Measurements from ENCODE around the gene ELP5.
A peak's percentile ranks its signal among the peaks of the same experiment; 100 is the strongest.

Gene ELP5

GRCh38 chr17:7252176-7253043 is at the start of gene ELP5:
Gene ELP5, plus strand, starts transcription at chr17:7252215. Its CDS starts 336 bp downstream, at chr17:7252551.
- peak; percentile 88 for DNase-seq (ENCODE audit: low spot score)

GRCh38 chr17:7203391-7203790 is 48.6 kb upstream of the ELP5 start:
- DNase-seq (ENCODE audit: low spot score), result no peak

DNA sequence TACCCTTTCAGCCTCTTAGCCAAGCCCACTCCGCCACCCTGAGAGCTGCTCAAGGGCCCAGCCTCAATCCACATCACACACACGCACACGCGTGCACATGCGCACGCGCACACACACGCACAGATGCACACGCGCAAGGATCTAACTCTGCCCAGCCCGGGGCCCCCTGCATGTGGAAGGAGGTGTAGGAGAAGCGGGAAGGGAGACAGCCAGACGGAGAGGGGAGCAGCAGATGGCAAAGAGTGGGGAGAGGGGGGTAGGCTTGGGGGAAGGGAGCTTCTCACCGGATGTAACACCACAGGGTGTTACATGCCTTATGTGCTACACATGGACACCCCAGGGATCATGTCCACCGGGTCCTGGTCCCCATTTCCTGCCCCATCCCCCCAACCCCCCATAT is 47.7 kb upstream of the ELP5 start:
- DNase-seq (ENCODE audit: low spot score), result no peak

GRCh38 chr17:7204828-7205461 is 47.1 kb upstream of the ELP5 start:
- peak; percentile 98 for DNase-seq (ENCODE audit: low spot score)

GRCh38 chr17:7205561-7205960 is 46.5 kb upstream of the ELP5 start:
- DNase-seq (ENCODE audit: low spot score), result no peak

DNA sequence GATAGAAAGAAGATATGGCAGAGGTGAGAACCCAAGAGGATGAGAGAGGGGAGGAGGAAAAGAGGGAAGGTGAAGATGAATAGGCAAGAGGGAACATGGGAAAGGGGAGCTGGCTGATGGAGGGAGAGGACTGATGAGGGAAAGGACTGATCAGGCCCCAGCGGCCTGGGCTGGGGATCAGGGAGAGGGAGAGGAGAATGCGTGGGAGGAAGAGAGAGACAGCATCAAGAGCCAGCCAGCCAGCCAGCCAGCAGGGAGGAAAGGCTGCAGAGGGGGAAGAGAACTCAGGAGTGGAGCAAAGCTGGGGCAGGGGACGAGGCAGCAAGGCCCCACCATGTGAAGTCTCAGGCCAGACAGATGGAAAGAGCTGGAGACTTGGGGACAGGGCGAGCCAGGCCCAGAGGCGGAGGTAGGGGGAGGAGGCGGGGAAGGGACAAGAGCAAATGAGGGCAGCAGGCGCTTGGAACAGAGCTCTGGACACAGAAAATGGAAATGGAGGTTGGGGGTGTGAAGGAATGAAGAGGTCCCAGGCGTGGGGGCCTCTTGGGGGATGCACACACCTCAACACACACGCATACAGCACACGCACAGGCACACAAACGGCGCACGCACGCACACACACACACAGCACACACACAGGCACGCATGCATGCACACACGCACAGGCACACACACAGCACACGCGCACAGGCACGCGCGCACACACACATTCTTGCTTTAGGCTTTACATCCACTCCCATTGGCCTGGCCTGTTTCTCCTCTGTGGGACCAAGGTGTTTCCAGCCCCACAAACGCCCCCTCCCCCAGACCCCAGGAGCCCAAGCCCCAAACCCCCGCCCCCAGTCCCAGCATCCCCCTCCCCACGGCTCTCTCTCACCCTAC is 44.7 kb upstream of the ELP5 start:
- no peak for DNase-seq (ENCODE audit: low spot score)

DNA sequence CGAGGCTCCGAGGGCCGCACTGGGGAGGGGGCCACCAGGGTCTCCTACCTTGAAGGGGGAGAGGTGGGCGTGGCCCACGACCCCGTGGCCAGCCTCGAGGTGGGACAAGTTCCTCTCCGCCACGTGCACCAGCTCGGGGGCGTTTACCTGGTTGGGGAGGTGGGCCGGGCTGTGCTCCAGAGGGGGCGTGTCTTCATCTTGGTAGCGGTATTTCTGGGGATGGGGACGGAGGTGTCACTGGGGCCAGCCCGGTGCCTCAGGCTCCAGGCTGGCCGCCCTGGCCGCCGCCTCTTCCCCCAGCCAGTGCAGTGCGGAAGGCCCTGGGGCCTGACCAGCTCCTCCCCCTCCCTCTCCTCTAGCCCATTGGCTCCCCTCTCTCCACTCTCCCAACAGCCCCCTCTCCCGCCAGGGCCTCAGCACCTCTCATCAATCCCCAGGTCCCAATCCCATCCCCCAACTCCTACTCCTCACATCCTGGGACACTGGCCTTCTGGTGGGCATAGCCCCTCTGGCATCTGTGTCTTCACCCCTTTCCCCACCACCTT is 43.9 kb upstream of the ELP5 start:
- no peak for DNase-seq (ENCODE audit: low spot score)

DNA sequence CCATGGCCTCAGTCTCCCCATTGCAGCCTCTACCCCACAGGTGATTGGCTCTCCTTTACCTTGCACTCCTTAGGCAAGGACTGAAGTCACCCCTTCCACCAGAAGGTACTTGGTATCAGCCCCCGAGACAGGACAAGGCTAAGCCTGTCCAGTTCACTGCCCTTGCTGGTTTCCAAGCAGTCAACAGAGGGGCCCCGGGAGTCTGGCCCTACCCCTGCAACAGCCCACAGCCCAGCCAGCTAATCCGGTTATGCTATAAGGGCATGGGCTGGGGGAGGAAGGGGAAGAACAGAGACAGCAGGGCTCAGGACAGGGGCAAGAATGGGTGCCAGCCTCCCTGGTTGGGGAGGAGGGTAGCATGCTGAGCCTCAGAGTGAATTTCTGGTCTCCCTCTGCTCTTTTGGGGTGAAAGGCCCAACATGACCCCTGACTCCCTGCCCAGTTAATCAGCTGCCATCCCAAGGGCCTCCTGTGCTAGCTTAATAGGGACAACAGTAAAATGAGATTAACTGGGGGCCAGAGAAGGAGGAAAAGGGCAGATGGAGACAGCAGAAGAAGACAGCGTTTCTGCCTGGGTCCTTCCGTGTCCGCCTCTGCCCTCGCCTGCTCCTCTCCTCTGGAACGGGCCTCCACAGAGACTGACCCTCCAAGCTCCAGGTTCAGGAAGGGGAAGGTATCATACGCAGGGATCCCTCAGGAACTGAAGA is 43.1 kb upstream of the ELP5 start:
- DNase-seq (ENCODE audit: low spot score), result no peak

DNA sequence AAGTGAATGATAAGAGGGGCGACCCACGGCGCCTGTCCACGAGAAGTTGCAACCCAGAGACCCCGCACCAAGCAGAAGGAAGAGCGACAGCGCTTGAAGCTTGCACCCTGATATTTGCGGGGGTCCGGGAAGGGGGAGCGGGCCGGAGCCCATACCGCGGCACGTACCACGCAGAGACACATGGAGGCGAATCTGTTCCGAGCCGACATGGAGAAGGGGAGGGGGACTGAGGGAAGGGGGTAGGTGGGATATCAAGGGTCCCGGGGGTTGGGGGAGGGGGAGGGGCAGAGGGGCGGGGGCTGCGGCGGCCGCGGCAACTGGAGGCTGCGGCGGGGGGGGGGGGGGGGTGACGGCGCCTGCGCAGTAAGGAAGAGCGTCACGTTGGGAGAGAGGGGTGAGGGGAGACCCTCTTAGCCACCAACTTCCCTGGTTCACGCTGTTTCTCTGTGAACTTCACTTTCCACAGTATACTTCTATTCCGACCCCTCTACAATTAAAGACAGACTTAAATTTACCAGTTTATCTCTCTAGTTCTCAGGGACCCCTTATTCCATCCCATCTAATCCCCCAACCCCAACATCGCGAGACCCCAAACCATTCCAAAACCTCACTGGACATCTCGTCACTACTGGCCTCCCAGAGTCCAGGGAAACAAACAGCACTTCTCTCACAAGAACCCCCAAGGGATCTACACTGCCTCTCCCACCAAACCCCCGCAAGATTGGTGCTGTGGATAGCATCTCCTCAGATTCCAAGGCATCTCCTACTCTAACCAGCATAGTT is 40.3 kb upstream of the ELP5 start:
- no peak for DNase-seq (ENCODE audit: low spot score)

- DNase-seq (ENCODE audit: low spot score), result peak; percentile 87
These were observed 38.1 kb upstream of the ELP5 start for GRCh38 chr17:7213895-7214299.

GRCh38 chr17:7214300-7215135 is 37.5 kb upstream of the ELP5 start:
- peak; percentile 100 for DNase-seq (ENCODE audit: low spot score)

DNA sequence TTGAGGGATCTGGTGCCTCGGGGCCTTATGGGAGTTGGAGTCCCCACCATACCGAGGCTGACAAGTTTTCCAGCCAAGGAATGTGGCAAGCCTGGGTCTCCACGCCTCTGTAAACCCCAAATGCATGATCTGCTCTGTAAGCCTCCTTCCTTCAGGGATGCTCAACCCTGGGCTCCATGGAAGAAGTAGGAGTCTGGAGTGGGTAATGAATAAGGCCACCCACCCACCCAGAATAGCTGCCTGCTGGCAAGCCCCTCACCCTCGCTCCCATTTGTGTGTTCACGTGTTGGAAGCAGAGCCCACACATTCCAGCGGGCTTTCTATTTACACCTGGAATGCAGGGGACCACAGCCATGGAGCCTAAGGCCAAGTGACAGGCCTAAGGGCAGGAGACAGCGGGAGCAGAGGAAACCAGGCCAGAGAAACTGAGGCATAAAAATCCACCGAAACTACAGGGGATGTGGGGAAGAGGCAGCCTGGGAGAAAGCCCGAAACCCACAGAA is 36.8 kb upstream of the ELP5 start:
- DNase-seq (ENCODE audit: low spot score), result no peak

- no peak for DNase-seq (ENCODE audit: low spot score)
These were observed 36.3 kb upstream of the ELP5 start for GRCh38 chr17:7215652-7216180.

- DNase-seq (ENCODE audit: low spot score), result no peak
These were observed 35.5 kb upstream of the ELP5 start for GRCh38 chr17:7216242-7217112.

DNA sequence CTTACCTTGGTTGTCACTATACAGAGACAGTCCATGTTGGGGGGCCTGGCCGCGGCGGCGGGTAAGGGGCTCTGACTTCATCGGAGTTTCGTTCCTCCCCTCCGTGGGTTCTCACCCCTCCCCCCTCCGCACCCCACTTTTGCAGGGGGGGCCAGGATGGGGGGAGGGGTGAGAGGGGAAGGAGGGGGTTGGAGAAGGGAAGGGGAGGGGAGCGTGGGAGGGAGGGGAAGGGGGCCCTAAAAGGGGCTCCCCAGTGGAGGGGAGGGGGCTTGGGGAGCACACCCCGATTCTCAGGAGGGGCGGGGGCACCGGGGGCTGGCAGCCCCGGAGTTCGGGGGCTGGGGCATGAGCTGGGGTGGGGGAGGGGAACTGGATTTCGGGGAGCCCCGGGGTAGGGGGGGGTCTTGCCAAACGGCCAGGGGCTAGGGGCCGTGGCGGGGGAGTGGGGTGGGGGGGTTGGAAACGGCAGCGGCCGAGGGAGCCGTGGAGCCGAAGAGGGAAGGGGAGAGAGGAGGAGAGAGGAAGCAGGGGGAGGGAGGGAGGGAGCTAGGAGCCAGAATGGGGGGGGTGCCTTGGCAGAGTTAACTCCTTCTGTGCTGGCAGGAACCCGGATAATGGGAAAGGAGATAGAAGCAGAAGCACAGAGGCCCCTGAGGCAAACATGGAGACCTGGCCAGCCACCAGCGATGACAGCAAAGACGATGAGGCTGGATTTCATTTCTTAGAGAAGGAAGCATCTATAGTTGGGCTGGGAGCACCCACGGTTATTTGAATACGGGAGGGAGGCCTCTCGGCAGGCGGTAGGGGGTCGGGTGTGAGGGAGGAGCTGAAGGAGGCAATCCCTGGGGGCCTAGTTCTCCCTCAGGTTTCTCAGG is 34.7 kb upstream of the ELP5 start:
- DNase-seq (ENCODE audit: low spot score), result no peak

DNA sequence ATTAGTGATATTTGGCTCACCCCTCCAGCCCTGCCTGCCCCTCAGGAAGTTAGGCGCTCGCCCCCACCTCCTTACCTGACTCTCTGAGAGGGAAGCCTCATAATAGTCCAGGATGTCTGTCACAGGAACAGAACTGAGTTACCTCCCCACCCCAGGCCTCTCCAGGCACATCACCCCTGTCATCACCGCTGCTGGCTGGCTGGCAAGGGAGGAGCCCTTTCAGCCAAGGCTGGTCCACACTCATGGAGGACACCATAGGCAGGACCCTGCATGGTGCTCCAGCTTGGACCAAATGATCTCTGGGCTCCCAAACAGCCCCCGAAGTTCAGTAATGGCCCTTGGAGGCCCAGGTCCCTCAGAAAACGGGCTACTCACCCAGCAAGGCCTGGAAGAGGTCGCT is 33.8 kb upstream of the ELP5 start:
- DNase-seq (ENCODE audit: low spot score), result no peak

DNA sequence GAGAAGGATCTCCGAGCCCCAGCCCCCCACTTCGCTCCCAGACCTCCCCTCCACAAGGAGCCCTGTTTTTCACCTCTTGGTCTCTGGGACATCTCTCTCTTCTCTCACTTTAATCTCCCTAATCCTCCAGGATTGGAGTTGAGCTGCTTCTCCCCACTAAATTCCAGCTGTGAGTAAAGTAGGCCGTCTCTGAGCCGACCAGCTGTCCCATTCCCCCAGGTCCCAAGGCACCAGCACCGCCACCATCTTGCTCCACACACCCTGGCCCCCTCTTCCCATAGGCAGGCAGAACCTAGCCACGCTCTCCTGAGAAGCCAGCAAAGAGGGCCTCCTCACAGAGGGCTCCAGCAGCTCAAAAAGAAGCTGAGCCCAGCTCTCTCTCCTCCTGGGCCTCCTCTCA is 33.3 kb upstream of the ELP5 start:
- DNase-seq (ENCODE audit: low spot score), result no peak
